GM12878 (cell line): Measurements from ENCODE around the gene GJC1. TPM values are rescaled to one million over a fixed set of nuclear protein-coding genes. Genes with fewer than 3 reads are reported as not detected.
A peak's percentile ranks its signal among the peaks of the same experiment; 100 is the strongest.

Source experiments
- ATAC-seq: fragments of 200-7000 bp; cut with Tn5 transposase; 3 replicates; pipeline ENCODE4 v1.9.1; 2020; ENCODE audit warnings: mild to moderate bottlenecking, moderate library complexity
- BruUV-seq: library from RNA; stranded (reverse); fragments of 400-500 nt; replicated peaks from 2 replicates; lab custom pipeline; 2021; lab: Mats Ljungman, UMichigan
- CTCF ChIA-PET: fragments of 300-600 bp; sonication (Branson Sonifier 250); formaldehyde crosslinking; extraction: SDS; loops from one replicate; lab custom pipeline; 2021; ENCODE audit warnings: inconsistent platforms; lab: Yijun Ruan, JAX
- POLR2A ChIA-PET: fragments of 350-600 bp; formaldehyde crosslinking; extraction: SDS; loops from one replicate; lab custom pipeline; 2021; ENCODE audit warnings: inconsistent platforms; lab: Charles Lee
- RAD21 ChIA-PET: fragments of 300-600 bp; sonication (Branson Sonifier 250); formaldehyde crosslinking; loops from one replicate; lab custom pipeline; 2023; ENCODE audit warnings: antibody characterized with exemption; ENCODE audit not compliant: unreplicated experiment; lab: Charles Lee
- SMC1A ChIA-PET: fragments of 300-600 bp; sonication (Branson Sonifier 250); formaldehyde crosslinking; loops from one replicate; lab custom pipeline; 2023; ENCODE audit not compliant: unreplicated experiment, uncharacterized antibody; lab: Charles Lee
- DNase-seq: peaks from one replicate; pipeline ENCODE4 v3.0.0-alpha.2; 2011; ENCODE audit warnings: low read depth, low spot score
- FAIRE-seq: peaks from 3 replicates; lab custom pipeline; 2011; peaks lifted over from hg19 to GRCh38; lab: Jason Lieb, UNC
- H2AFZ ChIP-seq: 2 replicates; pipeline ENCODE4 v1.6.0; 2011; ENCODE audit warnings: low read depth, low read length, control low read depth; ENCODE audit not compliant: control insufficient read depth
- H3K27ac ChIP-seq: 2 replicates; pipeline ENCODE4 v1.5.1; 2011; ENCODE audit warnings: control low read depth; ENCODE audit not compliant: control insufficient read depth, insufficient read depth
- H3K27me3 ChIP-seq, 2 experiments: replicated peaks in 1 of 2; 2 replicates each; pipeline versions ENCODE4 v1.6.0 to v1.6.1; 2011; ENCODE audit warnings: low read length in 1 of 2; ENCODE audit not compliant: control insufficient read depth in 2 of 2, insufficient read depth in 2 of 2
- H3K36me3 ChIP-seq, 2 experiments: 2 replicates each; pipeline ENCODE4 v1.5.1; 2011; ENCODE audit warnings: low read length in 1 of 2; ENCODE audit not compliant: control insufficient read depth in 2 of 2, insufficient read depth in 2 of 2
- H3K4me1 ChIP-seq: 2 replicates; pipeline ENCODE4 v1.6.1; 2011; ENCODE audit warnings: mild to moderate bottlenecking, low read length, moderate library complexity, mixed read lengths; ENCODE audit not compliant: control insufficient read depth, insufficient read depth
- H3K4me2 ChIP-seq: 2 replicates; pipeline ENCODE4 v1.6.0; 2011; ENCODE audit warnings: control low read depth; ENCODE audit not compliant: control insufficient read depth, insufficient read depth
- H3K4me3 ChIP-seq: fragments of 200-600 bp; sonication (generic); 2 replicates; pipeline ENCODE4 v1.5.1; 2016
- H3K79me2 ChIP-seq: 2 replicates; pipeline ENCODE4 v1.6.0; 2011; ENCODE audit warnings: low read length; ENCODE audit not compliant: control insufficient read depth, insufficient read depth
- H3K9ac ChIP-seq: 2 replicates; pipeline ENCODE4 v1.8.0; 2011; ENCODE audit warnings: low read length, control low read depth, mixed read lengths; ENCODE audit not compliant: control insufficient read depth, insufficient read depth
- H3K9me3 ChIP-seq: replicated peaks from 3 replicates; pipeline ENCODE4 v1.5.1; 2011; ENCODE audit warnings: mild to moderate bottlenecking, low read length; ENCODE audit not compliant: control insufficient read depth, insufficient read depth
- H4K20me1 ChIP-seq: 2 replicates; pipeline ENCODE4 v1.6.0; 2011; ENCODE audit not compliant: control insufficient read depth, insufficient read depth
- NFIC ChIP-seq: IDR thresholded peaks from 2 replicates; pipeline ENCODE4 v1.6.1; 2012; ENCODE audit warnings: low read depth, mild to moderate bottlenecking, inconsistent platforms, low read length, moderate library complexity
- POLR2AphosphoS5 ChIP-seq: IDR thresholded peaks from 2 replicates; pipeline ENCODE4 v1.6.1; 2011; ENCODE audit warnings: mild to moderate bottlenecking, low read length, inconsistent platforms
- WGBS: methylation state at CpG from one replicate; pipeline ENCODE4 v1.1.6; 2016; ENCODE audit warnings: low lambda C conversion rate; ENCODE audit not compliant: insufficient replicate concordance, insufficient coverage; ENCODE audit errors: missing lambda C conversion rate; 5-methylcytosine and 5-hydroxymethylcytosine counted together
- in situ Hi-C: fragments of 300-500 bp; cut with MboI; formaldehyde crosslinking; loops from 9 replicates; pipeline ENCODE4 v1.14.3; 2018; ENCODE audit warnings: mixed read lengths
- intact Hi-C: fragments of 100-400 bp; cut with micrococcal nuclease; formaldehyde crosslinking; loops from one replicate; pipeline ENCODE4 v1.14.2; 2022; ENCODE audit not compliant: unreplicated experiment
- polyA plus RNA-seq, 11 experiments: library from polyadenylated mRNA; depleted of rRNA in 4 of 11; unstranded in 6 of 11; stranded (reverse) in 5 of 11; fragments of >200 nt; fragmentation: Nextera tagmentation in 4 of 11; fragmentation: Illumina TruSeq in 1 of 11; extraction: Ambion mirVana in 4 of 11; extraction: Trizol in 1 of 11; gene quantifications; 1 replicate in 1 of 11; 2 replicates in 10 of 11; pipeline versions ENCODE4 v1.2.1 to v1.2.3, GENCODE V29; 2011 to 2016; ENCODE audit warnings: inconsistent platforms in 2 of 11, missing spikeins in 2 of 11, low read depth in 1 of 11
- total RNA-seq, 4 experiments: library from RNA; depleted of rRNA in 3 of 4; stranded (reverse); fragments of >200 nt in 3 of 4; fragmentation: Illumina TruSeq in 1 of 4; extraction: Trizol in 1 of 4; gene quantifications; 2 replicates each; pipeline versions ENCODE4 v1.2.1 to v1.2.3, GENCODE V29; 2013 to 2021
- TF ChIP-seq, protein P1 (sequence below): fragments of 450-650 bp; IDR thresholded peaks from 2 replicates; pipeline ENCODE4 v1.6.1; 2017; ENCODE audit warnings: borderline replicate concordance
- TF ChIP-seq, protein P2 (sequence below): fragments of 450-650 bp; IDR thresholded peaks from 2 replicates; pipeline ENCODE4 v1.6.1; 2014; ENCODE audit warnings: mild to moderate bottlenecking

Gene GJC1
- total and polyA plus RNA-seq, 10 of the 15 experiments (the other 5 are each of a cell fraction or from before 2014, with no cell fraction given), result 0.37 to 3.4 (median 0.90) TPM

DNA sequence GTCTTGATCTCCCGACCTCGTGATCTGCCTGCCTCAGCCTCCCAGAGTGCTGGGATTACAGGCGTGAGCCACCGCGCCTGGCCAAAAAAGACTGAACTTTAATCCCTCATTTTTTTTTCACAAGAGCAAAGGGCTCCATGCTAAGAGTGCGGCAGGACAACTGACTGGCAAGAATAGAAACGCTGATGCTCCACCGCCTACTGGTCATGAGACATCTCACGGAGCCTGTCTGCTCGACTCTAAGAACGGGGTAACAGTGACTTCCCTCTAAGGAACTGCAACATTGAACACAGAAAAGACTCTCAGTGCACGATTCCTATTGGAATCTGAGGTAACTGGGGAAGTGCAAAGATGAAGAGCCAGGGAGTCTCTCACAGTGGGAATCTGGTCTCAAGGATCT is 41.5 kb upstream of the GJC1 start (continued):
- TF ChIP-seq NFIC, result no peak
- TF ChIP-seq, protein P1, sequence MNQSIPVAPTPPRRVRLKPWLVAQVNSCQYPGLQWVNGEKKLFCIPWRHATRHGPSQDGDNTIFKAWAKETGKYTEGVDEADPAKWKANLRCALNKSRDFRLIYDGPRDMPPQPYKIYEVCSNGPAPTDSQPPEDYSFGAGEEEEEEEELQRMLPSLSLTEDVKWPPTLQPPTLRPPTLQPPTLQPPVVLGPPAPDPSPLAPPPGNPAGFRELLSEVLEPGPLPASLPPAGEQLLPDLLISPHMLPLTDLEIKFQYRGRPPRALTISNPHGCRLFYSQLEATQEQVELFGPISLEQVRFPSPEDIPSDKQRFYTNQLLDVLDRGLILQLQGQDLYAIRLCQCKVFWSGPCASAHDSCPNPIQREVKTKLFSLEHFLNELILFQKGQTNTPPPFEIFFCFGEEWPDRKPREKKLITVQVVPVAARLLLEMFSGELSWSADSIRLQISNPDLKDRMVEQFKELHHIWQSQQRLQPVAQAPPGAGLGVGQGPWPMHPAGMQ, result no peak

DNA sequence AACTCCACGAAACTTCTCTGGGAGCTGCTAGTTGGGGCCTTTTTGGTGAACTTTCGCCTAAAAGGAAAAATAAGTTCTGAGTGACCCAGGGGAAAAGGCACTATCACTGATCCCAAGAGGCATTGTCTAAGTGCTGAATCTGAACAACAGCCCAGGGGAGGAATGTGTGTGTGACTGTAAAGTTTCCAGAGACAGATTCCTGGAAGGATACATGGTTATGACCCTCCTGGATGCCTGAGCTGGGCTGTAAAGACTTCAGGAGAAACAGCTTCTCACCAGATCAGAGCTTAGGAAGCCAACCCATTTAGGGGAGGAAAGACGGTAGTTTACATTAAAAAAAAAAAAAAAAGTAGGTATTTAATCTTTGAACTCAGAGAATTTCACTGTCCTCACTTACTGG is 37.8 kb upstream of the GJC1 start:
- no TSS peak for BruUV-seq
- H3K9ac ChIP-seq, result no peak overlapping the region
- no peak for FAIRE-seq

More for the DNA sequence above, 37.8 kb upstream of the GJC1 start:
- H3K4me2 ChIP-seq, result no peak overlapping the region
- H2AFZ ChIP-seq, result no peak overlapping the region
- SMC1A ChIA-PET, result interaction anchor here (1.0 to 1.3 kb wide), 2 partner anchors 88 to 92 kb away, joined by 3 read pairs; no protein-coding TSS in a partner anchor
- POLR2A ChIA-PET, result no interaction called here
- H3K79me2 ChIP-seq, result no peaks in the 10 kb centered on the region
- no peak overlapping the region for H3K27ac ChIP-seq
- DNase-seq (no peak), ATAC-seq (no peak)
- CTCF ChIA-PET, result interaction anchor here (0.7 to 12.3 kb wide), 7 partner anchors 12 to 334 kb away, joined by 3 to 175 read pairs (median 3); no protein-coding TSS in a partner anchor
- no peak overlapping the region for H3K4me3 ChIP-seq
- TF ChIP-seq, protein P2, sequence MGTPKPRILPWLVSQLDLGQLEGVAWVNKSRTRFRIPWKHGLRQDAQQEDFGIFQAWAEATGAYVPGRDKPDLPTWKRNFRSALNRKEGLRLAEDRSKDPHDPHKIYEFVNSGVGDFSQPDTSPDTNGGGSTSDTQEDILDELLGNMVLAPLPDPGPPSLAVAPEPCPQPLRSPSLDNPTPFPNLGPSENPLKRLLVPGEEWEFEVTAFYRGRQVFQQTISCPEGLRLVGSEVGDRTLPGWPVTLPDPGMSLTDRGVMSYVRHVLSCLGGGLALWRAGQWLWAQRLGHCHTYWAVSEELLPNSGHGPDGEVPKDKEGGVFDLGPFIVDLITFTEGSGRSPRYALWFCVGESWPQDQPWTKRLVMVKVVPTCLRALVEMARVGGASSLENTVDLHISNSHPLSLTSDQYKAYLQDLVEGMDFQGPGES, result no peak
- TF ChIP-seq POLR2AphosphoS5, result peak; percentile 36; the same call in 1 of the 2 replicates
- in situ Hi-C loops (loop anchor here (5.0 to 25.0 kb wide), 2 partner anchors 86 to 1656 kb away; partner anchors contain the start of gene TMEM106A), intact Hi-C loops (no loop called here)
- RAD21 ChIA-PET, result interaction anchor here (0.7 to 0.9 kb wide), 2 partner anchors 53 to 88 kb away, joined by 3 to 4 read pairs; no protein-coding TSS in a partner anchor
- WGBS, result 76% methylated on average over 3 of the region's 3 CpGs
- no peaks in the 10 kb centered on the region for H3K9me3 ChIP-seq
- no peaks in the 10 kb centered on the region for H3K4me1 ChIP-seq
- no peaks in the 10 kb centered on the region; the same call in 1 of the 2 replicates for H4K20me1 ChIP-seq
- peaks cover 29 to 47% of the 10 kb centered on the region in 2 experiments for H3K36me3 ChIP-seq
- H3K27me3 ChIP-seq, result no peaks in the 10 kb centered on the region
